AG09309 (cell line): Measurements from ENCODE around the gene SFSWAP.

Source experiments
- DNase-seq: peaks from one replicate; pipeline ENCODE4 v3.0.0-alpha.2; 2010; ENCODE audit warnings: low read depth
- H3K4me3 ChIP-seq: 2 replicates; pipeline ENCODE4 v1.5.1; 2011; ENCODE audit warnings: mild to moderate bottlenecking, low read depth, low read length, moderate library complexity; ENCODE audit not compliant: control insufficient read depth
- TF ChIP-seq, protein P1 (sequence below): IDR thresholded peaks from 2 replicates; pipeline ENCODE4 v1.5.1; 2011; ENCODE audit warnings: mild to moderate bottlenecking, low read depth, low read length, inconsistent platforms; ENCODE audit not compliant: insufficient read depth, control insufficient read depth; ENCODE audit errors: missing control alignments

Gene SFSWAP

DNA sequence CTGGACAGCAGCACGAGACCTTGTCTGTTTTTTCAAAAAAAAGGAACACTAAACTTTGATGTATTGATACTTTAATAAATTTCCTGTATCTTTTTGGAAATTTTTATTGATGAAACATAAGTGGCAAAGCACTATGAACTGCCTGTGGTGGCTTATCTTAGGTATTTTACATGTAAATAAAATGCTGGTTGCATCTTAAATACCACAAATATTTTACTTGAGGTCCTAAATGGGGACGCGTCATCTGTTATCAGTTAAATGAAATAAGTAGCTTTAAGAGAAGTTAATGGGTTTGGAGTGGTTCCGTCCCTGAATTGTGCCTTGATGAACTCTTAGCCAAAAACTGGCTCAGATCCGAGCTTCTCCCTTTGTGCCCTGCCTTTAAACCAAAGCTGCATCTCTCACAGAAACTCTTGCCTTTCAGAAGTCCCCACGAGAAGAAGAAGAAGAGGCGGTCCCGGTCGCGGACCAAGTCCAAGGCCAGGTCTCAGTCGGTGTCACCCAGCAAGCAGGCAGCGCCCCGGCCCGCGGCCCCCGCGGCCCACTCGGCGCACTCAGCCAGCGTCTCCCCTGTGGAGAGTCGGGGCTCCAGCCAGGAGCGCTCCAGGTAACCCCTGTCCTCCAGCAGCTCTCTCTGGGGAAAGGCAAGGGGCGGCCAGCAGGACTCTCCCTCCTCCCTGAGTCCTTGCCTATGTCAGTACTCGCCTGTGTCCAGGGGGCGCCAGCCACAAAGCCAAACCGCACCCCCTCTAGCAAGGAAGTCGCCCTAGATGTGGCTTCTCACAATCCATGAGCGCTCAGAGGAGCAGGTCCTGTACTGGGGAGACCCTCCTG, 86.1 kb downstream of the SFSWAP start:
- no peak overlapping the region for H3K4me3 ChIP-seq
- TF ChIP-seq, protein P1, sequence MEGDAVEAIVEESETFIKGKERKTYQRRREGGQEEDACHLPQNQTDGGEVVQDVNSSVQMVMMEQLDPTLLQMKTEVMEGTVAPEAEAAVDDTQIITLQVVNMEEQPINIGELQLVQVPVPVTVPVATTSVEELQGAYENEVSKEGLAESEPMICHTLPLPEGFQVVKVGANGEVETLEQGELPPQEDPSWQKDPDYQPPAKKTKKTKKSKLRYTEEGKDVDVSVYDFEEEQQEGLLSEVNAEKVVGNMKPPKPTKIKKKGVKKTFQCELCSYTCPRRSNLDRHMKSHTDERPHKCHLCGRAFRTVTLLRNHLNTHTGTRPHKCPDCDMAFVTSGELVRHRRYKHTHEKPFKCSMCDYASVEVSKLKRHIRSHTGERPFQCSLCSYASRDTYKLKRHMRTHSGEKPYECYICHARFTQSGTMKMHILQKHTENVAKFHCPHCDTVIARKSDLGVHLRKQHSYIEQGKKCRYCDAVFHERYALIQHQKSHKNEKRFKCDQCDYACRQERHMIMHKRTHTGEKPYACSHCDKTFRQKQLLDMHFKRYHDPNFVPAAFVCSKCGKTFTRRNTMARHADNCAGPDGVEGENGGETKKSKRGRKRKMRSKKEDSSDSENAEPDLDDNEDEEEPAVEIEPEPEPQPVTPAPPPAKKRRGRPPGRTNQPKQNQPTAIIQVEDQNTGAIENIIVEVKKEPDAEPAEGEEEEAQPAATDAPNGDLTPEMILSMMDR: no peak
- no peak for DNase-seq

DNA sequence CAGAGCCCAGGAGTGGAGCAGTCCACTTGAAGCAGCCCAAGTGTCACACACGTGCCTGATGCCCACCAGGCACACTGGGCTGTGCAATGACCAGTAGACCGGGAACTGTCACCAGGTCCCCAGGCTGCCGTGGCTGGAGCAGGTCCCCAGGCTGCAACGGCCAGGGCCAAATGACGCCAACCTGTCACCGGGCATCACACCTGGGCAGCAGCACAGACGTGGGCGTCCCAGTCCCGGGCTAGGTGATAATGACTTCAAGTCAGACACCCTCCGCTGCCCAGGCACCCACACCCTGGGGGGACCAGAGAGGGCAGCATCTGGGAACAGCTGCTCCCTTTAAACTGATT, 86.7 kb downstream of the SFSWAP start:
- DNase-seq: no peak
- TF ChIP-seq, protein P1: no peak
- H3K4me3 ChIP-seq: no peak overlapping the region

DNA sequence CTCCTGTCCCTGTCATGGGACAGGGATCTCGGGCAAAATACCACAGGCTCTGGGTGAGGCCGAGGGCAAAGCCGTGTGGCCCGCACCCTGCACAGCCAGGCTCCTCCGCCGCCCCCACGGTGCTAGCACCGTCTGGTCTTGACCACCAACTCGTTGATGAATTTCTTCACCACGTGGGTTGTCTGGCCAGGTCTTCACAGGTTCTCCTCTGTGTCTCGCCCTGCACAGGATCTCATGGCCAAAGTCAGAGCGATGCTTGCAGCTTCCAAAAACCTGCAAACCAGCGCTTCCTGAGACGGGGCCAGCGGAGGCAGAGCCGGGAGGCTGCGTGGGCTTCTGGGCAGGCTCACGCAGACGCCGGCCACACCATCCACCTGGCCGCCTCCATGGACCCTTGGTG, 88.3 kb downstream of the SFSWAP start:
- H3K4me3 ChIP-seq: no peak overlapping the region
- TF ChIP-seq, protein P1: no peak
- no peak for DNase-seq

DNA sequence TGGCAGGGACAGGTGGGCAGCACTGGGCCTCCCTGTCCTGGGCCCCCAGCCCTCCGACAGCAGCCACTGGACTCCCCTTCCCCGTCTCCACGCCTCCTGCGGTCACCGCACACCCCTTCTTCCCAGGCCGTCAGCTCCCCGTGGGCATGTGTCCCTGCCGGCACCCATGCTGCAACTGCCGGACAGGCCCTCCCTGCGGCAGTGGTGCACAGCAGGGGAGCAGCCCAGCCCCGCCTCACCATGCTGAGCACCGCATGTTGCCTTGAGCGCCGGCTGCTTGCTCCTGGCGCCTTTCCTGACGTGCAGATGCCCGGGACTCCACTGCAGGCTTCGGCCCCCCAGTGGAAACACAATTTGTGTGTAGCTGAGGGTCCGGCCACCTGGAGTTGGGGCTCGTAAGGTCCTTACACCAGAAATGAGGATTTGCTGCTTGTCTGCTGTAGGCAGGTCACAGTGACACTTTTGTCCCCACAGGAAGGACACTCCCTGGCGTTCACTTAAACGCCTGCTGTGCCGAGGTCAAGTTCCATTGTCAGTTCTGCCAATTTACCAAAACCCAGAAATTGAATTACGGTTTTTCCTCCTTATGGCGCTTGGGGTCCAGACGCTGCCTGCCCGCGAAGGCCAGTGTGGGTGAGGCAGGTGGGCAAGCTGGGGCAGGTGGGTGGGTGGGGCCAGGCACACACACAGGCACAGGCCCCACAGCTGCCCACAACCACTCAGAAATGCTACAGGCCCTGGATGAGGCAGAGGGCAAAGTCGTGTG, 89.1 kb downstream of the SFSWAP start:
- TF ChIP-seq, protein P1: no peak
- H3K4me3 ChIP-seq: no peak overlapping the region
- no peak for DNase-seq

DNA sequence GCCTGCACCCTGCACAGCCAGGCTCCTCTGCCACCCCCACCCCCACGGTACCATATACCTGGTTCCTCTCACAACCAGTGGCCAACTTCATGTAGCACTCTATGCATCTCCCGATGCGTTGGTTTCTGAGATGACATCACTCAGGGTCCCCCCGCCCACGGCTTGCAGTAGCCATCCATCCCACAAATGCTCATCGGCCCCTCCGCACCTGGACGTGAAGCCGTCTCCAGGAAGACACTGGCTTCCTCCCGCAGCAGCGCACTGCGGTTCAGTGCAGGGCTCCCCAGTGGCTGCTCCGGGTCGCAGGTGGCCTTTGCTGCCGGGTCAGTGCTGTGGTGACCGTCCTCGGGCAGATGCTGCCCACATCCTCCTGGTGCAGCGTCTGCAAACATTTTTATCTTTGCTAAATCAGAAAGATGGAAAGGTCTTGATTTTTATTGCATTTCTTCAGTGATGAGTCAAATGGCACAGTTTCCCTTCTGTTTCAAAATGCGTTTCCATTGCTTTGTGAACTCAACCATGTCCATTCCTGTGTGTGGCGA, 89.8 kb downstream of the SFSWAP start:
- no peak overlapping the region for H3K4me3 ChIP-seq
- TF ChIP-seq, protein P1: no peak
- no peak for DNase-seq

DNA sequence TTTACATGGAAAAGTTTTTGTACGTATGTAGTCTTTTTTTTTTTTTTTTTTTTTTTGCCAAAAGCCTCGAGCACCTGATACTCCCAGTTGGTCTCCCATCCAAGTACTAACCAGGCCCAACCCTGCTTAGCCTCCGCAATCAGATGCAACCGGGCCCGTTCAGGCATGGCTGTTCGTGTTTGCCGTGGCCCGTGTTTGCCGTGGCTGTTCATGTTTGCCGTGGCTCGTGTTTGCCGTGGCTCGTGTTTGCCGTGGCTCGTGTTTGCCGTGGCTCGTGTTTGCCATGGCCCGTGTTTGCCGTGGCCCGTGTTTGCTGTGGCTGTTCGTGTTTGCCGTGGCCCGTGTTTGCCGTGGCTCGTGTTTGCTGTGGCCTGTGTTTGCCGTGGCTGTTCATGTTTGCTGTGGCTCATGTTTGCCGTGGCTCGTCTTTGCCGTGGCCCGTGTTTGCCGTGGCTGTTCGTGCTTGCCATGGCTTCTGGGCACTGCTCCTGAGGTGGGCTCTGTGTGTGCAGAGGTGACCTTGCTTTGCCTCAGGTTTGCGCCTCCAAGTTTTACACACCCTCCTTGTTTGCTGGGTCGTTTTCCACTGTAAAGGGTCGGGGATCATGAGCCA, 90.5 kb downstream of the SFSWAP start:
- H3K4me3 ChIP-seq: no peak overlapping the region
- no peak for DNase-seq
- TF ChIP-seq, protein P1: no peak
